LNCAP (cell line): ENCODE results near the gene FXYD3.

ENCODE experiments used
- TF ChIP-seq, protein P1 (sequence below): fragments of 450-650 bp; IDR thresholded peaks from 2 replicates; pipeline ENCODE4 v1.5.1; 2017; ENCODE audit warnings: mild to moderate bottlenecking

FXYD3 gene

DNA sequence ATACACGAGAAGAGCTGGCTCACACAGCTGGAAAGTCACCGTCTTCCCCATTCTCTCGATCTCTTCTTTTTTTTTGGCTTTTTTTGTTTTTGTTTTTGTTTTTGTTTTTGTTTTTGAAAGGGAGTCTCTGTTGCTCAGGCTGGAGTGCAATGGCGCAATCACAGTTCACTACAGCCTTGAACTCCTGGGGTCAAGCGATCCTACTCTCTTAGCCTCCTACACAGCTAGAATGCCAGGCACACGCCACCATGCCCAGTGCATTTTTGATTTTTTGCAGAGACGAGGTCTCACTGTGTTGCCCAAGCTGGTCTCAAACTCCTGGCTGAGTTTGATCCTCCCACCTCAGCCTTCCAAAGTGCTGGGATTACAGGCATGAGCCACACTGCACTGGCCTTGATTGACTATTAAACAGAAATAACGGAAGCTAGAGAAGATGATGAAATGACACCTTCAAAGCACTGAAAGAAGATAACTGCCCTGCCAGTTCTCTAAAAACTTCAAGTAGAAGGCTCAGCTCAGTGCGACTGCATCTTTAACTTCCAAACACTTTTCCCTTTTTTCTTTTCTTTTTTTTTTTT, 4.0 kb downstream of the FXYD3 start:
- TF ChIP-seq, protein P1, sequence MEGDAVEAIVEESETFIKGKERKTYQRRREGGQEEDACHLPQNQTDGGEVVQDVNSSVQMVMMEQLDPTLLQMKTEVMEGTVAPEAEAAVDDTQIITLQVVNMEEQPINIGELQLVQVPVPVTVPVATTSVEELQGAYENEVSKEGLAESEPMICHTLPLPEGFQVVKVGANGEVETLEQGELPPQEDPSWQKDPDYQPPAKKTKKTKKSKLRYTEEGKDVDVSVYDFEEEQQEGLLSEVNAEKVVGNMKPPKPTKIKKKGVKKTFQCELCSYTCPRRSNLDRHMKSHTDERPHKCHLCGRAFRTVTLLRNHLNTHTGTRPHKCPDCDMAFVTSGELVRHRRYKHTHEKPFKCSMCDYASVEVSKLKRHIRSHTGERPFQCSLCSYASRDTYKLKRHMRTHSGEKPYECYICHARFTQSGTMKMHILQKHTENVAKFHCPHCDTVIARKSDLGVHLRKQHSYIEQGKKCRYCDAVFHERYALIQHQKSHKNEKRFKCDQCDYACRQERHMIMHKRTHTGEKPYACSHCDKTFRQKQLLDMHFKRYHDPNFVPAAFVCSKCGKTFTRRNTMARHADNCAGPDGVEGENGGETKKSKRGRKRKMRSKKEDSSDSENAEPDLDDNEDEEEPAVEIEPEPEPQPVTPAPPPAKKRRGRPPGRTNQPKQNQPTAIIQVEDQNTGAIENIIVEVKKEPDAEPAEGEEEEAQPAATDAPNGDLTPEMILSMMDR = no peak

DNA sequence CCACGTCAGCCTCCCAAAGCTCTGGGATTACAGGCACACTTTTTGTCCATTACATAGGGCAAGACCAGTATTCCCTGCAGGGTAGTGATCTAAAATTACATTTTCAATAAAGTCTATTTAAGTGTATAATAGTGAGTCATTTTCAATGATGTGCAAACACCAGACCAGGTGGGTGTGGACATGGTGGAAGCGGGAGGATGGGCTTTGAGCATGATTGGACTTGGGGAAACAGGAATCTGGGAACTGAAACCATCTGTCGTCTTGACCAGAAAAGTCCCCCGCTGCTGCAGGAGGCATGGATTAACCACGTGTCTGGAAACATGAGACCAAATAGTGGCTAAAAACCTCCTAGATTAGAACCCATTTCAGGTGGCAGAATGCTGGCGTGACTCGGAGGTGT, 4.9 kb downstream of the FXYD3 start:
- TF ChIP-seq, protein P1 = no peak

DNA sequence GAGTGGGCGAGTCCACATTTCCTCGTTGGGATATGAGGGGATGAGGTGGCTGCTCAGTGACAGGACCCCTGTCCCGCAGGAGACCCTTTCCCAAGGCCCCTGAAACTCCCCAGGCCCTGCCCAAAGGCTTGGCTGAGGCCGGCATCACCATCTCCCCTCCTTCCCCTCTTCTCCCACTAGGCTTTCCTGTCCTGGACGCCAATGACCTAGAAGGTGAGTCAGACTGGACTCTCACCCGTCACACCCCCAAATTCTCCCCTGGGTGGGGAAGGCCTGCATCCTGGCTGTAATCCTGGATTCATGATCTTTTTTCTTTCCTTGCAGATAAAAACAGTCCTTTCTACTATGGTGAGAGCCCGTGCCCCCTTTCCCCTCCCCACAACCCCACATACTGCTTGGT, 5.3 kb downstream of the FXYD3 start:
- TF ChIP-seq, protein P1 = no peak

DNA sequence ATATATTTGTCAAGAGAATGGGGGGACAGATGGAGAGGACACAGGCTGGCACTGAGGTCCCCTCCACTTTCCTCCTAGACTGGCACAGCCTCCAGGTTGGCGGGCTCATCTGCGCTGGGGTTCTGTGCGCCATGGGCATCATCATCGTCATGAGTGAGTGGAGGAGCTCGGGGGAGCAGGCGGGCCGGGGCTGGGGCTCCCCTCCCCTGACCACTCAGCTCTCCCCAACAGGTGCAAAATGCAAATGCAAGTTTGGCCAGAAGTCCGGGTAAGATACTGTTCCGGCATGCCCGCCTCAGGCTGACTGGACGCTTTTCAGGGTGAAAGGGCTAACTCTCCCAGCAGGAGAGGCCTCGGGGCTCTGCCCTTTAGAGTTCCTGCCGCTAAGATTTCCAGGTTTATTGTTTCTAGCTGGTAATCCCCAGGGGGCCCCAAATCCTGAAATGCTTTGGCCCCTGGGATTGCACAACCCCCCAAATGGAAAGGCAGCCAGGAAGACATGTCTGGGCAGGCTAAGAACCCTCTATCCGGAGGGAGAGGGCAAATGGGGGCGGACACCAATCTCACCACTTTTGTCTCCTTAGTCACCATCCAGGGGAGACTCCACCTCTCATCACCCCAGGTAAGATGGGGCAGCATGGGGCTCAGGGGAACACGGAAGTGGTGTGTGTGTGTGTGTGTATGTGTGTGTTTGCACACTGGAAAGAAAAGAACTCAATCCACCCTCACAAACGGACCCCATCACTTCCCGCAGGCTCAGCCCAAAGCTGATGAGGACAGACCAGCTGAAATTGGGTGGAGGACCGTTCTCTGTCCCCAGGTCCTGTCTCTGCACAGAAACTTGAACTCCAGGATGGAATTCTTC, 7.3 kb downstream of the FXYD3 start:
- TF ChIP-seq, protein P1 = no peak

DNA sequence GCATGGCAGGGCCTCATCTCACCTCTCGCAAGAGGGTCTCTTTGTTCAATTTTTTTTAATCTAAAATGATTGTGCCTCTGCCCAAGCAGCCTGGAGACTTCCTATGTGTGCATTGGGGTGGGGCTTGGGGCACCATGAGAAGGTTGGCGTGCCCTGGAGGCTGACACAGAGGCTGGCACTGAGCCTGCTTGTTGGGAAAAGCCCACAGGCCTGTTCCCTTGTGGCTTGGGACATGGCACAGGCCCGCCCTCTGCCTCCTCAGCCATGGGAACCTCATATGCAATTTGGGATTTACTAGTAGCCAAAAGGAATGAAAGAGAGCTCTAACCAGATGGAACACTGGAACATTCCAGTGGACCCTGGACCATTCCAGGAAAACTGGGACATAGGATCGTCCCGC, 8.0 kb downstream of the FXYD3 start:
- TF ChIP-seq, protein P1 = no peak

DNA sequence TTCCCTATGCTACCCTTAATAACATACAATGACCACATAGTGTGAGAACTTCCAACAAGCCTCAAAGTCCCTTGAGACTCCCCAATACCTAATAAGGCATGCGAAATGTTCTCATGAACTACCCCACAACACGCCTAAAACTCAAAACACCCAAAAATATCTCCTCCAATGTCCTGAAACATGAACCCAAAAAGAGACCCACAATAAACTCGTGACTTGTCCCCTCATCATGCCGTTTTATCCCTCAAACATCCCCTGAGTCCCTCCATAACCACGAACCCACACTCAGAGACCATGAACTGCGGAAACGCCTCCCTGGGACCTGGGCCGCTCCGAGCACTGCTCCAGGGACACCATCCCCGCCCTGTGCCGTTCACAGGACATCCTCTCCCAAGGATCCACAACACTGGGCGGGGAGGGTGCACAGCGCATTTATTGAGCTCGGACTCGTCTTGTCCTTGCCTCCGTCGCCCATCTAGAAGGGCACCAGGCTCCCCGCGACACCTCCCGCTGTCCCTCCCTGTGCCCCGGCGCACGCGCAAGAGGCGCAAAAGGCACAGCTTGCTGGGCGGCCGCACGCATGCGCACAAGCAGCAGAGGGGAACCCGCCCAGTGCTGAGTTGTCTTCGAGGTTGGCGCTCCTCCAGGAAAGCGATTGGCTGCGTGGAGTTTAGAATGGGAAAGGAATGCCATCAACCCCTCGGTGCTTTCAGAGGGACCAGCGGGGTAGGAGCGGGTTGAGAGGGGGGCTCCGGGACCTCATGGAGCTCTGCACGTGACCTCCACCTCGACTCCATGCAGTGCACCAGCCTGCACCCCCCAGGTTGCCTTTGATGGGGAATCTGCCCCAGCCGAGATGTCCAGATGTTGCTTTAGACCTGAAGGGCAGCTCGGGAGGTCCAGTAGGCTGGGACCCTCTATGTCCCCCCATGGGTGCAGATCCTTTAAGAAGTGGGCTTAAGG, 8.8 kb downstream of the FXYD3 start:
- TF ChIP-seq, protein P1 = no peak

DNA sequence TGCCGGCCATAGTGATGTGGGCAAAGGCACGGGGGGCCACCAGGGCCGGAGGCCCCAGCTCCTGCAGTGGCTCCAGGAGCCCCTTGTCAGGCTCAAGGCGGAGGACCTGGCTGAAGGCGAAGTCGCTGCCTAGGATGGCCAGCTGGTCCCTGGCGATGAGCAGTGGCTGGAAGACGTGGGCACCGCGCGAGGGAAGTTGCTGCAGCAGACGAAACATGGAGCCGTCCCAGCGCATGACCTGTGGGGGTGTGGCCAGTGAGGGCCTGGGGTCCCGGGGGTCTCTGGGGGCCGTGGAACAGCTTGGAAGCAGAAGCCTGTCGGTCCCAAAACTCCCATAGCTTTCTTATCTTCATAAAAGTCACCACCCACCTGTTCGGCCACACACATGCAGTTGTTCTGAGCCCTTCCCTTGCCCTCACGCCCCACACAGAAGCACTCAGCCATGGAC, 9.7 kb downstream of the FXYD3 start:
- TF ChIP-seq, protein P1 = no peak
